RPMI8226 (cell line): ENCODE data around the gene BCDIN3D.

ENCODE experiments used
- DNase-seq: peaks from one replicate; pipeline ENCODE4 v3.0.0-alpha.2; 2015

Gene BCDIN3D

DNA sequence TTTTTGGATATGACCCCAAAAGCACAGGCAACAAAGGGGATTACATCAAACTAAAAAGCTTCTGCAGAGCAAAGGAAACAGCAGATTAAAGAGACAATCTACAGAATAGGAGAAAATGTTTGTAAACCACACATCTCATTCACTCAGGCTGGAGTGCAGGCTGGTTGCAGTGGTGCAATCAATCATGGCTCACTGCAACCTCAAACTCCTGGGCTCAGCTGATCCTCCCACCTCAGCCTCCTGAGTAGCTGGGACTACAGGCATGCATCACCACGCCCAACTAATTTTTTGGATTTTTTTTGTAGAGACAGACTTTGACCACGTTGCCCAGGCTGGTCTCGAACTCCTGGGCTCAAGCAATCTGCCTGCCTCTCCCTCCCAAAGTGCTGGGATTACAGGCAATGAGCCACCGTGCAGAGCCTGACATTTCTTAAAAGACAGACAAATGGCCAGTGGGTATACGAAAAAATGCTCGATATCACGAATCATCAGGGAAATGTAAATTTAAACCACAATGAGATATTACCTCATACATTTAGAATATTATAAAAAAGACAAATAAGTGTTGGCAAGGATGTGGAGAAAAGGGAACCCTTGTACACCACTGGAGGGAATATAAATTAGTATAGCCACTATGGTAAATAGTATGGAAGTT, 24.5 kb downstream of the BCDIN3D start:
- no peak for DNase-seq

DNA sequence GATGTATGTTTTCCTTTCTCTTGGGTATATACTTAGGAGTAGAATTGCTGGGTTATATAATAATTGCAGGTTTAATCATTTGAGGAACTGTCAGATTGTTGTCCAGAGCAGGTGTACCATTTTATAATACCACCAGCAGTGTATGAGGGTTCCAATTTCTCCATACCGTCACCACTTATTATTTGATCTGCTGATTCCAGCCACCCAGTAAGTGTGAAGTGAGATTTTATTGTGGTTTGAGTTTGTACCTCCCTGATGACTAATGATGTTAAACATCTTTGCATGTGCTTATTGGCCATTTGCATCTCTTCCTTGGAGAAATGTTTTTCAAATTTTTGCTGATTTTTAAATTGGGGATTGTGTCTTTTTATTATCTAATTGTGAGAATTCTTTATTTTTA, 29.8 kb downstream of the BCDIN3D start:
- DNase-seq = no peak

DNA sequence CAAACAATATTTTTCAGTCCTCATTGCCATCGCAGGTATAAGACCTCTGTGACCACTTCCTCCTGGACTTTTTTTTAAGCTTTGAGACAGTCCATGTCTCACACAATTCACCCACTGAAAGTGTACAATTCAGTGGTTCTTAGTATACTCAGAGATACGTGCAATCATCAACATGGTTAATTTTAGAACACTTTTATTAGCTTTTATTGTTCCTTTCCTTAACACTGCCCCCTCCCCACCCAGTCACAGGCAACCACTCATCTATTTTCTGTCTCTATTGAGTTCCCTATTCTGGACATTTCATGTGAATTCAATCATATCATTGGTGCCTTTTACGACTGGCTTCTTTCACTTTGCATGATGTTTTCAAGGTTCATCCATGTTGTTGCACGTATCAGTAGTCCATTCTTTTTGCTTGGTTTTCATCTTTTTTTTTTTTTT, 30.9 kb downstream of the BCDIN3D start:
- no peak for DNase-seq

DNA sequence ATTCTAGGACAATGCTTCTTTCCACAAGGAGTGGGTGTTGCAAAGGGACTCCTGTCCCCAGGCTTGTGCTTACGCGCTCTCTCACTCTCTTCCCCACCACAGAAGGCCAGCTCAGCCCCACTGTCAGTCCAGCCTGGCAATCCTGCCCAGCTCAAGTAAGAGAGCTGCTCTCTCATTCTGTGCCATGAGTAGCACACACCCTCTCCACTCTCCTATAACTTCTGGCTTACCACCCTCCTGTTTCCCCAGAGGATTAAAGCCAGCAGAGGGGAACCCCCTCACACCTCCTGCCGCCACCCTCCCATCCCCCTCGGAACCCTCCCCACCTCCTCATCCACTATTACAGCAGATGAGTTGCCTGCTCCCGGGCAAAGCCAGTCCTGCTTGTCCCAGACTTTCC, 31.8 kb downstream of the BCDIN3D start:
- DNase-seq = no peak

DNA sequence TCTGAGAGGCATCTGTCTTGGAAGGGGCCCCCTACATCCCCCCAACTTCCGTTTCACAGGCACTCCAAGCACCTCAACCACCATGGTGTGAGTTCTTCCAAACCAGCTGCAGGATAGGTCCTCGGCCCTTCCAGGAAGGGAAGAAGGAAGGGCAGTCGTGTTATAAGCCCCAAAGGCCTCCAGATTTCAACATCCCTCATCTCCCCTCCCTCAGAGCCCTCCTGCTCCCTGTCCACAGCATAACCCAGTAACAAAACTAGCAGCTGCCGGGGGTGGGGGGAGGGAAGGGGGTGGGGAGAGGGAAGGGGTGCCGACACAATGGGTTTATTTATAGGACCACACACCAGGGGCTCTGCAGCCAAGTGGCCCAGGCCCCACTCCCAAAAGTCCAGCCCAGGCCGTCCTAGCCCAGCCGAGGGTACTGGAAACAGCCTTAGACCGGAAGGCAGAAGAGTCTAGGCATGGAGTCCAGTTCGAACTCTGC, 33.0 kb downstream of the BCDIN3D start:
- no peak for DNase-seq

GRCh38 chr12:49809381-49809905, 33.5 kb downstream of the BCDIN3D start:
- no peak for DNase-seq

DNA sequence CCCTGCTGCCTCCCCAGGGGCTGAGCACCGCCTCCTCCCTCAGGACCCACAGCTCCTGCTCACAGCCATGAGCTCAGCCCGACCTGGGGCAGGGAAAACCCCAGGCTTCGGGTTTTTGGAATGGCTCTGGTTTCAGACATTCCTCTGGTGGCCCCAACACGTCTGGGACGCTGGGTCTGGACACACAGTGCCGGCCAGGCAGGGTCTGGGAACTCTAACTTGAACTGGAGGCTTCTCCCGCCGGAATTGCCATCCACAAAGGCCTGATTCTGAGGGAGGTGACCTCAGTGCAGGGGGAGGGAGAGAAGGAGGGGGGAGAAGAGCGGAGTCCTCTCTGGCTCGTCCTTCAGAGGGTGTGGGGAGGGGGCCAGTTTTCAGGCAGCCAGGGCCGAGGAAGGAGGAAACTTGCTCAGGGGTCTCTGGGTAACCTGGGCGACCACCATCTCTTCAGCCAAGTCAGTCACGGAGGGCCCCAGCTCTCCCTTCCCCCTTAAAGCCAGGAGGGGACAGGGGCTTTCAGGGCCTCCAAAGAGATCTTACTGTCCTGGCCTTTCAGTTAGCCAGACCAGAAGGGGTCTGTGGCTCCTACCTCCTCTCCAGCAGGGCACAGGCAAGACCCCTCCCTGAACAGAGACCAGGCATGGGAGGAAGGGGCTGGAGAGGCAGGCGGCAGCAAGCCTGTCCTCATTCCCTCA, 34.1 kb downstream of the BCDIN3D start:
- DNase-seq = no peak

DNA sequence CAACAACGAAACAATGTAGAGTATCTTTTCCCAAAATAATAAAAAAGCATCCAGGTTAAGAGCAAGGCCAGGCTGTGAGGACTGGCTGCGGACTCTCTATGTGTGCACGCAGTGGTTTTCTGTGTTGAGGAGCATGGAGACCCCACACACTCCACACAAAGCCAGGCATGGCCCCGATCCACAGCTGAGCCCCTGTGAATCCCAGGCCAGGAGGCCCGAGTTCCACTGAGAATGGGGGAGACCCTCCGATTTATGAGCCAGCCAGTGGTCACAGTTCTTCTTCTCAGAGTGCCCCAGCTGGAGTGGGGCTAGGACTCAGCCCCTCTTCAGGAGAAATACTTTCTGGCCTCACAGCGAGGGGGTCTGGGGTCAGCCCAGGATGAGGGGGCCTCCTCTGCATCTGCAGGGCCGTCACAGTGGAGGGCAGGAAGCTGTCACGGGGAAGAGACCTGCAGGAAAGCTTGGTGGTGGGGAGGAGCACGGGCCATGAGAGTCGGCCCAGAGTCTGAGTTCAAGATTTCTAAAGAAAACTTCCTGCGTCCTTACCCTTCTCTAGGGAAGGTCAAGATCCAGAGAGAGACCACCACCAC, 34.8 kb downstream of the BCDIN3D start:
- DNase-seq = no peak

DNA sequence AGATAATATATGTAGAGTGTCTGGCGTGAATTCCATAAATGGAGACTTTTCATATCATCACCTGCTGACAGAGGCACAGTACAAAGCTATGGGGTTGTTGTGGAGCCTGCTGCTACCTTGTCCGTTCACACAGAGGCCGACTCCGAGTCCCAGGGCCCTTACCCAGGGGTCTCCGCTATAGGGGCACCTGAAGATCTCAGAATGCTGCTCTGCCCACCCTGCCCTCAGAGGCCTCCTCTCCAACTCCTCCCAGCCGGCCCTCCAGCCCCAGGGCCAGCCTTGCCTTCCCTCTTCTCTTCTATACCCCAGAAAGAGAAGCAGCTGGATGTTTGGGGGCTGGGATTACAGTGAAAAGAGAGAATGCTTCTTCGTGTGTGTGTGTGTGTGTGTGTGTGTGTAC, 36.0 kb downstream of the BCDIN3D start:
- DNase-seq = no peak

GRCh38 chr12:49806321-49806813, 36.5 kb downstream of the BCDIN3D start:
- no peak for DNase-seq

DNA sequence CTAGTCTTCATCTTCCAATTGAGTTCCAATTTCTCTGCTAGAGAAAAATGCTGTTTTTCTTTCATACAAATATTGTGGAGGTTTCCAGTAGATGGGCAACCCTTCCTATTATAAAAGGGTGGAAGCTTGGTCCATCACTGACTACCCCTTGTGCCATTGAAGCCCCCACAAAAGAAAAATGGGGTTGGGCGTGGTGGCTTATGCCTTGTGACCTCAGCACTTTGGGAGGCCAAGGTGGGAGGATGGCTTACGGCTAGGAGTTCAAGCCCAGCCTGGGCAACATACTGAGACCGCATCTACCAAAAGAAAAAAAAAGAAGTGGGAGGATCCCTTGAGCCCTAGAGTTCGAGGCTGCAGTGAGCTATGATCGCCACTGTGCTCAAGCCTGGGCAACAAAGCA, 37.5 kb downstream of the BCDIN3D start:
- no peak for DNase-seq

DNA sequence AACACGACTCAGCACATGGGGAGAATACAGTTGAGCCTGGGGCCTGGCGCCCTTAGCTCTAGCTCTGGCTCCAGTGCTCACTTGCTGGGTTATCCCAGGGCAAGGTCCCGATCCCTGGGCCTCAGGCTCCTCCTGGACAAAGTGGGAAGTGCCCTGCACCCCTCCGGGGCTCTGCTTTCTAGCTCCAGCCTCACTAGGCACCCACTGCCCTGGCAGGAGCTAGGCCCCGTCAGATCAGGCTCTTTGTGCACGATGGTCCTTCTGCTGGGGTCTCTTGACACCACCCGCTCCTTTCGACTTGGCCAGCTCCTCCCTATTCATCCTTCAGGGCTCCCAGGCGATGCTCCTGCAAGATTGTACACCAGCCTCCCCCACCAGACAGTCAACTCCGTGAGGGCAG, 38.1 kb downstream of the BCDIN3D start:
- DNase-seq = no peak

- no peak for DNase-seq
Measured at GRCh38 chr12:49803693-49804450, 39.0 kb downstream of the BCDIN3D start.

GRCh38 chr12:49801141-49802063, 41.5 kb downstream of the BCDIN3D start:
- no peak for DNase-seq

DNA sequence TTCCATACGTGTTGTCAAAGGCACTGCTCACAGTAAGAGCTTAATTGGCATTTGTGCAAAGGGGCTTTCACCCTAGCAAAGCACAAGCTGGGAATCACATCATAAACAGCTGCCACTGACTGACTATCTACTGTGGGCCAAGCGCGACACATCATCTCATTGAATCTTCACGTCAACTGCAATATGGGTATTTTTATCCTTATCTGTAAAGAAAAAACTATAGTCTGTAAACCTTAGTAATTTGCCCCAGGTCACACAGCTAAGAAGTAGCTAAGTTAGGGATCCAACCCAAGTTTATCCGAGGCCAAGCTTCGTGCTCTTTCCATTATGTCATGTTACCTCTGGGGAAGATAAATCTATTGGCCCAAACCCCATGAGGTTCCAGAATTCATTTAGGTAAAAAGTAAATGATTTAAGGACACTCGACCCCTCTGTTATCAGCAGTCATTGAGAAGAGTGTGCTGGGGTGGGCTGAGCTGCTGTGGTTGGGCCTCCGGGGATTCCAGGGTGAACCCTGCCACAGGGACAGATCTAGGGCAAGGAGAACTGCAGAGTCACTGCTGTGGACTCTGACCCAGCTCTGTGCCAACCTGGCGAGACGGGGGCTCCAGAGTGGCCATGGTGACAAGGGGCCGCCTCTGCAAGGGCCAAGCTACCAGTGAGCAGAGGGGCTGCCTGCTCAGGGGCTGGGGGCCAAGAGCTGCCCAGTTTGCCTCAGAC, 42.3 kb downstream of the BCDIN3D start:
- DNase-seq = no peak

DNA sequence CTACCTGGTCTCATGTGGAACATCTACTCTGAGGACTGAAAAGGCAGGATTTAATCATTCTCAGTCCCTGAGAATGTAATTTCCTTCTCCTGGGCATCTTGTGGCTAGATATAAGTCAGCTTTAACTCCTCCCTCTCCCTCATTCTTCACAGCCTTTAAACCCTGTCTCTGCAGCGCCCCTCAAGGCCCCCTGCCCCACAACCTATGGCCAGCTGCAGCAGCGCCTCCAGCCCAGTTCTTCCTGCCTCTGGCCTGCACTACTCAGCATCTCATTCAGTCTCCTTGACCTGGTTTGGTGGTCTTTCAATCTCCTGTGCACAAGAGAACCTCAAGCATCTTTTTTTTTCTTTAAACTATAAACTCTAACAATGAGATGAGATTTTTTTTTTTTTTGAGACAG, 44.0 kb downstream of the BCDIN3D start:
- no peak for DNase-seq

- no peak for DNase-seq
Measured at GRCh38 chr12:49798248-49798647, 44.7 kb downstream of the BCDIN3D start.

- no peak for DNase-seq
Measured at GRCh38 chr12:49797449-49797776, 45.5 kb downstream of the BCDIN3D start.

- DNase-seq = no peak
Measured at GRCh38 chr12:49796606-49797448, 46.1 kb downstream of the BCDIN3D start.

GRCh38 chr12:49796155-49796554, 46.8 kb downstream of the BCDIN3D start:
- DNase-seq = no peak
